ENCODE results near the gene SV2B. TPM values are rescaled to one million over a fixed set of nuclear protein-coding genes. Genes with fewer than 3 reads are reported as not detected.

Gene SV2B
- total and polyA plus RNA-seq, 2 donors (not counting 3 experiments of a cell fraction or from before 2014, with no cell fraction given) = not detected

- Histone ChIP-seq H3K36me3 (ENCODE audit: control insufficient read depth in 2 of 2, extremely low read depth in 1 of 2, insufficient read depth in 2 of 2, low read length in 2 of 2) (no peaks in the 10 kb centered on the region), H3K9me1 (replicated peaks; ENCODE audit: control insufficient read depth, extremely low read depth, insufficient read depth, low read length) (no peaks in the 10 kb centered on the region), H3K27me3 (ENCODE audit: control insufficient read depth in 2 of 2, insufficient read depth in 2 of 2, low read length in 2 of 2) (peaks cover 2 to 3% of the 10 kb centered on the region in 2 experiments), H3K9ac (replicated peaks; ENCODE audit: extremely low read depth, insufficient read depth, low read length) (no peak overlapping the region), H3K79me2 (ENCODE audit: control insufficient read depth, insufficient read depth, low read length) (no peaks in the 10 kb centered on the region), H3K4me2 (ENCODE audit: insufficient read depth, low read length) (no peak overlapping the region), H3K4me1 (ENCODE audit: control insufficient read depth, extremely low read depth, insufficient read depth, low read length) (no peaks in the 10 kb centered on the region), H3K9me3 (replicated peaks; ENCODE audit: control insufficient read depth, insufficient read depth, low read length) (no peaks in the 10 kb centered on the region), H3K4me3 (replicated peaks in 1 of 3; ENCODE audit: insufficient read depth in 1 of 3, low read depth in 1 of 3, low read length in 3 of 3) (no peak overlapping the region), H2AFZ (ENCODE audit: low read depth, low read length) (no peak overlapping the region), H4K20me1 (replicated peaks; ENCODE audit: control insufficient read depth, extremely low read depth, insufficient read depth, low read length) (no peaks in the 10 kb centered on the region), H3K27ac (ENCODE audit: insufficient read depth, low read depth, low read length) (no peak overlapping the region)
- dilution Hi-C loops (cut with MboI; ENCODE audit: extremely low pct_ligation_motif_present, low sequenced_read_pairs) (no loop called here), intact Hi-C loops (cut with micrococcal nuclease) (no loop called here)
- DNase-seq (ENCODE audit: low read depth, low spot score) (no peak), FAIRE-seq (no peak)
- TF ChIP-seq MYC (IDR thresholded peaks at IDR 0.05; ENCODE audit: low read depth, low read length) (no peak), POLR2AphosphoS5 (IDR thresholded peaks at IDR 0.05; ENCODE audit: insufficient read depth, low read depth, low read length) (no peak), FOS (IDR thresholded peaks at IDR 0.05; ENCODE audit: borderline replicate concordance, insufficient read depth, low read length) (no peak), GATA2 (IDR thresholded peaks at IDR 0.05; ENCODE audit: insufficient read depth, insufficient read length, low read depth, low read length) (no peak), CTCF (IDR thresholded peaks at IDR 0.05; ENCODE audit: extremely low read depth in 1 of 2, insufficient read depth in 1 of 2, low read depth in 1 of 2, low read length in 2 of 2) (no peak), EZH2 (IDR thresholded peaks at IDR 0.05; ENCODE audit: borderline replicate concordance, low read depth, low read length, severe bottlenecking) (no peak), POLR2A (IDR thresholded peaks at IDR 0.05; ENCODE audit: low read depth, low read length) (no peak), JUN (IDR thresholded peaks at IDR 0.05; ENCODE audit: borderline replicate concordance, insufficient read depth, insufficient read length, low read depth) (no peak)
- TF ChIP-seq, protein P1, sequence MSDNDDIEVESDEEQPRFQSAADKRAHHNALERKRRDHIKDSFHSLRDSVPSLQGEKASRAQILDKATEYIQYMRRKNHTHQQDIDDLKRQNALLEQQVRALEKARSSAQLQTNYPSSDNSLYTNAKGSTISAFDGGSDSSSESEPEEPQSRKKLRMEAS (IDR thresholded peaks at IDR 0.05; ENCODE audit: insufficient read depth, insufficient read length) = no peak
- no TSS peak for BruUV-seq (replicated peaks)
- ChIA-PET POLR2A (no interaction called here), CTCF (no interaction called here)
Observed at GRCh38 chr15:91304786-91305185, 204.7 kb downstream of the SV2B start.
